Astrocyte of the cerebellum (primary cell): ENCODE data around the gene PKP3.

ENCODE experiments used
- DNase-seq: peaks from one replicate; pipeline ENCODE4 v3.0.0-alpha.2; 2011; ENCODE audit warnings: low read depth
- H3K4me3 ChIP-seq: 2 replicates; pipeline ENCODE4 v1.5.1; 2011; ENCODE audit warnings: mild to moderate bottlenecking, low read depth, low read length, moderate library complexity
- in situ Hi-C: cut with HindIII; loops from 2 replicates; pipeline ENCODE4 v1.10.0; 2017; ENCODE audit warnings: low sequenced_read_pairs
- TF ChIP-seq, protein P1 (sequence below): IDR thresholded peaks from 2 replicates; pipeline ENCODE4 v1.5.1; 2012; ENCODE audit warnings: low read length, low read depth, moderate library complexity, mild to moderate bottlenecking; ENCODE audit errors: missing control alignments

PKP3 gene

GRCh38 chr11:365831-366230, 28.2 kb upstream of the PKP3 start:
- no peak for DNase-seq
- TF ChIP-seq, protein P1, sequence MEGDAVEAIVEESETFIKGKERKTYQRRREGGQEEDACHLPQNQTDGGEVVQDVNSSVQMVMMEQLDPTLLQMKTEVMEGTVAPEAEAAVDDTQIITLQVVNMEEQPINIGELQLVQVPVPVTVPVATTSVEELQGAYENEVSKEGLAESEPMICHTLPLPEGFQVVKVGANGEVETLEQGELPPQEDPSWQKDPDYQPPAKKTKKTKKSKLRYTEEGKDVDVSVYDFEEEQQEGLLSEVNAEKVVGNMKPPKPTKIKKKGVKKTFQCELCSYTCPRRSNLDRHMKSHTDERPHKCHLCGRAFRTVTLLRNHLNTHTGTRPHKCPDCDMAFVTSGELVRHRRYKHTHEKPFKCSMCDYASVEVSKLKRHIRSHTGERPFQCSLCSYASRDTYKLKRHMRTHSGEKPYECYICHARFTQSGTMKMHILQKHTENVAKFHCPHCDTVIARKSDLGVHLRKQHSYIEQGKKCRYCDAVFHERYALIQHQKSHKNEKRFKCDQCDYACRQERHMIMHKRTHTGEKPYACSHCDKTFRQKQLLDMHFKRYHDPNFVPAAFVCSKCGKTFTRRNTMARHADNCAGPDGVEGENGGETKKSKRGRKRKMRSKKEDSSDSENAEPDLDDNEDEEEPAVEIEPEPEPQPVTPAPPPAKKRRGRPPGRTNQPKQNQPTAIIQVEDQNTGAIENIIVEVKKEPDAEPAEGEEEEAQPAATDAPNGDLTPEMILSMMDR, result no peak
- in situ Hi-C loops, result no loop called here
- H3K4me3 ChIP-seq, result no peak overlapping the region

DNA sequence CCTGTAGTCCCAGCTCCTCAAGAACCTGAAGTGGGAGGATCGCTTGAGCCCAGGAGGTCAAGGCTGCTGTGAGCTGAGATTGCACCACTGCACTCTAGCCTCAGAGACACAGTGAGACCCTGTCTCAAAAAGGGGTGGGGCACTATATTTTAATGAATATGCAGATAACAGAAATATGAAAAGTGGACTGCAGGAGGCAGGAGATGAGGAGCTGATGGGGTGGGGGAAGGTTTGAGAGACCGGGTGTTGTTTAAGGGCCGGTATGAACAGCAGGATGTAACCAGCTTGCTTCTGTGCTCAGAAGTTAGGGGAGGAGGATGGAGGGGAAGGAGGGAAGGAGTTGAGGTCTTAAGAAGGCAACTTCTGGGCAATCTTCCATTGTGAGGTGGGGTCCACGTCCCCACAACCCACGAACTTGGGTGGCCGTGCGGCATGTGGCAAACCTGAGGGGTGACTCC, 26.0 kb upstream of the PKP3 start:
- in situ Hi-C loops, result no loop called here
- H3K4me3 ChIP-seq, result no peak overlapping the region
- TF ChIP-seq, protein P1, result no peak
- no peak for DNase-seq

GRCh38 chr11:368414-369335, 25.3 kb upstream of the PKP3 start:
- peak overlapping the region; percentile 58 for H3K4me3 ChIP-seq
- TF ChIP-seq, protein P1, result no peak
- in situ Hi-C loops, result no loop called here
- DNase-seq, result no peak

DNA sequence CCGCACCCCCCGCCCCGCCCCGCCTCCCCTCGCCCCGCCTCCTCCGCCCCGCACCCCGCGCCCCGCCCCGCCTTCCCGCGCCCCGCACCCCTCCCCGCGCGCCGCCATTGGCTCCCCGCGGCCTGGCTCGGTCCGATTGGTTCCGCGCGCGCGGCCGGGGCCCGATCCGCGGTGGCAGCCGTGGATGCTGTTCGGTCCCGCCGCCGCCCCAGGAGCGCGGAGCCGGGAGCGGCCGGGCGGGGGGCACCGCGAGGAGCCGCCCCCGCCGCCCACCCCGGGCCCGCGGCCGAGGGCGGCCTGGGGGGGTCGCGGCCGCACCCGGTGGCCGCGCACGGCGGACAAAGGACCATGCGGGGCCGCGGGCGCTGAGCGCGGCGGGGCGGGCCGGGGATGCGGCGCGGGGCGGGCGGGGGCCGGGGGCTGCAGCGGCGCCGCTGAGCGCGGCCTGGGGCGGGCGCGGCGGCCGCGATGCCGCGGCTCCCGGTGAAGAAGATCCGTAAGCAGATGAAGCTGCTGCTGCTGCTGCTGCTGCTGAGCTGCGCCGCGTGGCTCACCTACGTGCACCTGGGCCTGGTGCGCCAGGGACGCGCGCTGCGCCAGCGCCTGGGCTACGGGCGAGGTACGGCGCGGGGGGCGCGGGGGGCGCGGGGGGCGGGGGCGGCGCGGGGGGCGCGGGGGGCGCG, 24.5 kb upstream of the PKP3 start, which contains the start of gene B4GALNT4:
Gene B4GALNT4 (plus strand): TSS at position 164 of the 683 bp plus-strand sequence. CDS start 305 bp downstream, at position 469.
- TF ChIP-seq, protein P1, result no peak
- in situ Hi-C loops, result no loop called here
- H3K4me3 ChIP-seq, result peak within 1 kb of the TSS; percentile 58
- DNase-seq, result no peak

GRCh38 chr11:370070-370941, 23.7 kb upstream of the PKP3 start:
- peak overlapping the region; percentile 58 for H3K4me3 ChIP-seq
- TF ChIP-seq, protein P1, result peak; percentile 6
- in situ Hi-C loops, result no loop called here
- DNase-seq, result no peak

GRCh38 chr11:371051-371450, 23.0 kb upstream of the PKP3 start:
- TF ChIP-seq, protein P1, result no peak
- H3K4me3 ChIP-seq, result peak overlapping the region; percentile 58
- no peak for DNase-seq
- in situ Hi-C loops, result no loop called here
